Lower lobe of right lung (tissue), 2 donors: Measurements from ENCODE around the gene CCNY. TPM values are rescaled to one million over a fixed set of nuclear protein-coding genes. Genes with fewer than 3 reads are reported as not detected.
"Not testable (repeated sequence)": the region's sequence is repeated elsewhere in the genome, so short reads cannot be mapped to it uniquely, and the experiment has no call there.

ENCODE experiments used
- ATAC-seq, 2 donors: fragments of 200-7000 bp; cut with Tn5 transposase; one replicate each; pipeline ENCODE4 v1.9.1; 2020 to 2022; ENCODE audit warnings: mild to moderate bottlenecking in 2 of 2, moderate library complexity in 2 of 2
- DNase-seq: peaks from one replicate; pipeline ENCODE4 v3.0.0-alpha.2; 2020
- H3K27ac ChIP-seq: fragments of 200-600 bp; one replicate; pipeline ENCODE4 v1.8.0; 2022
- H3K27me3 ChIP-seq: fragments of 200-600 bp; one replicate; pipeline ENCODE4 v1.8.0; 2022; ENCODE audit warnings: low read depth
- H3K36me3 ChIP-seq: fragments of 200-600 bp; one replicate; pipeline ENCODE4 v1.8.0; 2022; ENCODE audit warnings: mild to moderate bottlenecking
- H3K4me1 ChIP-seq: fragments of 200-600 bp; one replicate; pipeline ENCODE4 v1.8.0; 2022
- H3K4me3 ChIP-seq: fragments of 200-600 bp; one replicate; pipeline ENCODE4 v1.8.0; 2022; ENCODE audit warnings: mild to moderate bottlenecking
- H3K9me3 ChIP-seq: fragments of 200-600 bp; one replicate; pipeline ENCODE4 v1.8.0; 2022
- intact Hi-C: fragments of 100-400 bp; cut with DNase I; formaldehyde crosslinking; loops from one replicate; pipeline ENCODE4 v1.11.0; 2022
- total RNA-seq: library from RNA; stranded (reverse); fragmentation: NEBNext Ultra II Directional; extraction: Animal tissue kit (Norgen Biotek cat#: 25700); gene quantifications from one replicate; pipeline ENCODE4 v1.2.1, GENCODE V29; 2021
- TF ChIP-seq, protein P1 (sequence below): fragments of 200-600 bp; IDR thresholded peaks from one replicate; pipeline ENCODE4 v1.8.0; 2022; ENCODE audit warnings: antibody characterized with exemption, mild to moderate bottlenecking
- donor health status: DM: no; HTN: yes; CAD: no; lungs with severe emphysema.

The CCNY gene
- total RNA-seq, 1 donor from 2014 or later = 64.5 TPM

DNA sequence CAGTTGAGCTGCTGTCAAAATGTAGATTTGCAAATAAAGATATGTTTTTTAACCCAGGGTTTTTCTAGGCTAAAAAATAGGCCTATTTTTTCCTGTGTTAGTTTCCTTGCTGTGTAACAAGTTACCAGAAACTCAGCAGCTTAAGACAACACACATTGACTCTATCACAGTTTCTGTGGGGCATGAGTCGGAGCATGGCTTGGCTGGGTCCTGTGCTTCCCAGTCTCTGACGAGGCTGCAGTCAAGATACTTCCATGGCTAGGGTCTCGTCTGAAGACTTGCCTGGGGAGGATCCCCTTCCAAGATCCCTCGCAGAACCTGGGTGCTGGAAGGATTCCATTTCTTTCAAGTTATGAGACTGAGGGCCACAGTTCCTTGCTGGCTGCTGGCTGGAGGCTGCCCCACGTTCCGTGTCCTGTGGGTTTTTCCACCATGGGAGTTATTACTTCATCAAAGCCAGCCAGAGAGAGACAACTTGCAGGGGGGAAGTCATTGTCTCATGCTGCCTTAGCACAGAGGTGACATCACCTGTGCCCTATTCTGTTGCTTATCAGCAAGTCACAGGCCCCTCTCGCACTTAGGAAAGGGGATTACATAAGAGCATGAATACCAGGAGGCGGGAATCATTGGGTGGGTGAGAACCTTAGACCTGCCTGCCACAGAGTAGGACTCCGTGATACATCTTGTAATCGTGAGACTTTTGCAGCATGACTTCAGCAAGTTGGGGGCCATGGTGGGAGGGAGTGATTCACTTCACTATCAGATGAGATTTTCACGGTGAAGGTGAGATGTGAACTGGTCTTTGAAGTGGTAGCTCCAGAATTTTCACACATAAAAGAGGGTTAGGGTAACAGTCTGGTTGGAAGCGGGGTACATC is 77.9 kb downstream of the CCNY start:
- Histone ChIP-seq H3K27me3 (no peaks in the 10 kb centered on the region), H3K4me3 (no peak overlapping the region), H3K4me1 (peaks cover 43% of the 10 kb centered on the region), H3K36me3 (no peaks in the 10 kb centered on the region), H3K27ac (no peak overlapping the region), H3K9me3 (no peaks in the 10 kb centered on the region)
- ATAC-seq (no peak), DNase-seq (no peak)
- intact Hi-C loops = no loop called here
- TF ChIP-seq, protein P1, sequence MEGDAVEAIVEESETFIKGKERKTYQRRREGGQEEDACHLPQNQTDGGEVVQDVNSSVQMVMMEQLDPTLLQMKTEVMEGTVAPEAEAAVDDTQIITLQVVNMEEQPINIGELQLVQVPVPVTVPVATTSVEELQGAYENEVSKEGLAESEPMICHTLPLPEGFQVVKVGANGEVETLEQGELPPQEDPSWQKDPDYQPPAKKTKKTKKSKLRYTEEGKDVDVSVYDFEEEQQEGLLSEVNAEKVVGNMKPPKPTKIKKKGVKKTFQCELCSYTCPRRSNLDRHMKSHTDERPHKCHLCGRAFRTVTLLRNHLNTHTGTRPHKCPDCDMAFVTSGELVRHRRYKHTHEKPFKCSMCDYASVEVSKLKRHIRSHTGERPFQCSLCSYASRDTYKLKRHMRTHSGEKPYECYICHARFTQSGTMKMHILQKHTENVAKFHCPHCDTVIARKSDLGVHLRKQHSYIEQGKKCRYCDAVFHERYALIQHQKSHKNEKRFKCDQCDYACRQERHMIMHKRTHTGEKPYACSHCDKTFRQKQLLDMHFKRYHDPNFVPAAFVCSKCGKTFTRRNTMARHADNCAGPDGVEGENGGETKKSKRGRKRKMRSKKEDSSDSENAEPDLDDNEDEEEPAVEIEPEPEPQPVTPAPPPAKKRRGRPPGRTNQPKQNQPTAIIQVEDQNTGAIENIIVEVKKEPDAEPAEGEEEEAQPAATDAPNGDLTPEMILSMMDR = no peak

DNA sequence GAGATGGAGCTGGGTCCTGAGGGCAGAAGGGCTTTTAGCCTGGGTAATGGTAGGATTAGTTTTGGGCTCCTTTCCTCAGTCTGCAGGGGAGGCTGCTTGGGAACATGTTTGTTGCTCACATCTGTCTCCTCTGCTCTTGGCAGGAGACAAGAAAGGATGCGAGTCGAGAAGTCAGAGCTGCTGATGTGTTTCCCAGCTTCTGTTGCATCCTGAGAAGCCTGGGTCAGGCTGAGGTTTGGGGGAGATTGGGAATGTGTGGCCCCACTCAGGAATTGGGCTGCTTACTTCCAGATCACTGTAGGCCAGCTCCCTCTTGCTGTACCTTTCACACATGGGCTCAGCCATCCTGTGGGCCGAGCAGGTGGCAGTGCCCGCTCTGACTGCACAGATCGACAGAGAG is 79.2 kb downstream of the CCNY start:
- TF ChIP-seq, protein P1 = no peak
- DNase-seq = no peak
- H3K4me3 ChIP-seq = no peak overlapping the region
- H3K36me3 ChIP-seq = no peaks in the 10 kb centered on the region
- peaks cover 48% of the 10 kb centered on the region for H3K4me1 ChIP-seq
- no peak for ATAC-seq
- intact Hi-C loops = no loop called here
- no peaks in the 10 kb centered on the region for H3K27me3 ChIP-seq
- no peak overlapping the region for H3K27ac ChIP-seq
- no peaks in the 10 kb centered on the region for H3K9me3 ChIP-seq

DNA sequence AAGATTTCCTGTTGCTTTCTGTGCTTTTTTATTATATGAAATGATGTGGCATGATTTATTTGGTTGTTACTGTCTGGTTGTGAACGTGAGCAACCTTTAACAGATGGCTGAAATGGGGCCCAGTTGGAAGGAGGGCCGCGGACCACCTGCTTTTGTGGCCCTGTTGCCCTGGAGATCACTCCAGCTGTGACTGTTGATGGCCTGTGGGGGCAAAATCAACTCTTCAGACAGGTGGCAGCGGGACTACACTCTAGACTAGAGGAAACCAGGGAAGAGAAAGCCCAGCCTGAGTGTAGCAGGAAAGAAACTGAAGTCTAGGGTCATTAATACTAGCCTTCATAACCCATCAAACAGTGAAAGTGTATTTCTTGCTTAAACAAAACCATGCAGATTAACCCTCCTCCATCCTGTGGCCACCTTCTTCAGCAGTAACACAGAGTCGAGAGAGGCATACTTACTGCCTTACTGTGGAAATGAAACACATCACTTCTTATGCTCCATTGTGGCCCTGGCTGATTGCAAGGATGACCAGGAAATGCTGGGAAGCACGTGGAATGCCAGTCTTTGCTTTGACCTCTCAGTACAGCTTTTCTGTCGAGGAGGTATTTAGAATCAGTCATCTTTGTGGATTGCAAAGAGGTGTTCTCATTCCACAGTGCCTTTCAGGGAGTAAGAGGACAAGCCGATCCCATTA is 80.5 kb downstream of the CCNY start:
- ATAC-seq (peak in 1 of 2 donors; percentile 31), DNase-seq (no peak)
- Histone ChIP-seq H3K36me3 (no peaks in the 10 kb centered on the region), H3K4me1 (peaks cover 53% of the 10 kb centered on the region), H3K4me3 (no peak overlapping the region), H3K9me3 (no peaks in the 10 kb centered on the region), H3K27ac (no peak overlapping the region), H3K27me3 (no peaks in the 10 kb centered on the region)
- intact Hi-C loops = no loop called here
- TF ChIP-seq, protein P1 = no peak

DNA sequence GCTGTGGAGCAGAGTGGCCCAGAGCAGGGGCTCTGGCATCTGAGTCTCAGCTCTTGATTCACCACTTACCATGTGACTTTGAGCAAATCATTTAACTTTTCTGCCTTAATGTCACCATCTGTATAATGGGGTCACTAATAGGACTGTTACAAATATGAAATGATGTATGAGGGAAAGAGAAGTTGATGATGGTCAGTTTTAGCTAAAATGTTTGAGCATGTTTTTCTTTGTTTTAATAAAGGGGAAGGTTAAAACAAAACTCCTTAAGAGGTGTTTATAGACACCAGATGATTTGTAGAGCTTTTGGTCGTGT is 81.0 kb downstream of the CCNY start:
- Histone ChIP-seq H3K27ac (no peak overlapping the region), H3K9me3 (no peaks in the 10 kb centered on the region), H3K4me1 (peaks cover 53% of the 10 kb centered on the region), H3K27me3 (no peaks in the 10 kb centered on the region), H3K4me3 (no peak overlapping the region), H3K36me3 (no peaks in the 10 kb centered on the region)
- ATAC-seq (no peak), DNase-seq (no peak)
- TF ChIP-seq, protein P1 = no peak
- intact Hi-C loops = no loop called here

DNA sequence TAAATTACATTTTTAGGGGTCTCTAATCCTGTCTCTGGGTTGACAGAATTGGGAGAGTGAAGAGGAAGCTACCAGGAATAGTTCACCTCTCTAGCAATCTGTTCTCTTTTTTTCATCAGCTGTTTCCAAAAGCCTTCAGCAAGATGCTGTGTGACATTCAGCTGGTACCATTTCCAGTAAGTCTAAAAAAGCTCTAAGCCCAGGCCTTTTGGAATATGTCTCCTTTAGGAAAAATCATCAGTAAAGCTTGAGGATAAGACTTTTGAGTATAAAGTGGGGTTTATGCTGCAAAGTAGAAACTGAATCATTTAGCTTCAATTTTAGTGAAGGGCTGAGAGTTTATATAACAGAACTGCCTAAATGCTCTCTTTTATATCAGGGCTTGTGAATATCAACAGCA is 81.5 kb downstream of the CCNY start:
- Histone ChIP-seq H3K27me3 (no peaks in the 10 kb centered on the region), H3K27ac (no peak overlapping the region), H3K4me3 (no peak overlapping the region), H3K36me3 (no peaks in the 10 kb centered on the region), H3K9me3 (no peaks in the 10 kb centered on the region), H3K4me1 (peaks cover 55% of the 10 kb centered on the region)
- intact Hi-C loops = no loop called here
- TF ChIP-seq, protein P1 = no peak
- DNase-seq (no peak), ATAC-seq (no peak)

DNA sequence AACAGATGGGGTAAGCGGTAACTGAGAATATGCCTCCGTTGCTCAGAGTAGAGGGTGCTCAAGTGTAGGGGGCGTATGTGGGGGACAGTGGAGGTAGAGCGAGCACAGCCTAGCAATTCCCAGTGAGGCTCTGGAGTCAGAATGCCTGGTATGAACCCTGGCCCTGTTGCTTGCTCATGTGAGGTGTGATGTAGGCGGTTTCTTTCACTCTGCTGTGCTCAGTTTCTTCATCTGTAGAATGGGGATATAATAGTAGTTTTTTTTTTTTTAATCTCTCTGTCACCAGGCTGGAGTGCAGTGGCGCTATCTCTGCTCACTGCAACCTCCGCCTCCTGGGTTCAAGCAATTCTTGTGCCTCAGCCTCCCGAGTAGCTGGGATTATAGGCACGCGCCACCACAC is 82.3 kb downstream of the CCNY start:
- peaks cover 55% of the 10 kb centered on the region for H3K4me1 ChIP-seq
- H3K4me3 ChIP-seq, intact Hi-C loops, H3K27ac ChIP-seq, ATAC-seq, H3K36me3 ChIP-seq, DNase-seq, H3K9me3 ChIP-seq, H3K27me3 ChIP-seq: not testable (repeated sequence)
